PFSK-1 (cell line): ENCODE data around the gene MAP2.

Source experiments
- POLR2AphosphoS5 ChIP-seq: IDR thresholded peaks from 2 replicates; pipeline ENCODE4 v1.6.1; 2012; ENCODE audit warnings: low read depth, mild to moderate bottlenecking, control low read depth, low read length, moderate library complexity
- SIN3A ChIP-seq: IDR thresholded peaks from 2 replicates; pipeline ENCODE4 v1.6.1; 2012; ENCODE audit warnings: mild to moderate bottlenecking, low read length, moderate library complexity, borderline replicate concordance; ENCODE audit not compliant: insufficient read depth
- TAF1 ChIP-seq: IDR thresholded peaks from 2 replicates; pipeline ENCODE4 v1.6.1; 2012; ENCODE audit warnings: low read length, control low read depth, borderline replicate concordance; ENCODE audit not compliant: insufficient read depth

DNA sequence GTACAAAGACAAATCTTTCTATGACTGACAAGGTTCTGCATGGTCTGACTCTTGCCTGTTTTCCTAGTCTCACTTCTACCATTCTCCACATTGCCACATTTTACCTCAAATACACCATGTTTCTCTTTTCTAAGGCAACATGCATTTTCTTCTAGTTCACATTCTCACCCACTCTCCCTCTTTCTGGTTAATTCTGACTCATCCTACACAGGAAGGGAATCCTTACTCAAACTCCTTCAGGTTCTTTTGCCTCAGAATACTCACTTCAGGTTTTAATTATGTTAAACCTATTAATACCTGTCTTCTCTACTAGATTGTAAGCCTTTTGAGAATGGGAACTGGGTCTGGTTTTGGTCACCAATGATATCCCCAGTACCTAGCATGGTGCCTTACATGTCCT, 47.2 kb downstream of the MAP2 start:
- TF ChIP-seq TAF1 (no peak), POLR2AphosphoS5 (no peak), SIN3A (no peak)
